Thoracic aorta (tissue), 2 donors: ENCODE data around the gene OSR1. TPM values are rescaled to one million over a fixed set of nuclear protein-coding genes. Genes with fewer than 3 reads are reported as not detected.
A peak's percentile ranks its signal among the peaks of the same experiment; 100 is the strongest.

Experiments
- ATAC-seq: fragments of 150-250 bp; one replicate; pipeline ENCODE4 v1.8.0; 2017; ENCODE audit warnings: low read depth; ENCODE audit not compliant: insufficient number of reproducible peaks, low FRiP score
- DNase-seq: peaks from one replicate; pipeline ENCODE4 v3.0.0-alpha.2; 2020; ENCODE audit warnings: low spot score
- H3K27ac ChIP-seq, 2 donors: fragments of 200-600 bp; sonication (generic); 1 replicate in 1 of 2; 2 replicates in 1 of 2; pipeline ENCODE4 v1.5.1; 2016; ENCODE audit warnings: mild to moderate bottlenecking in 2 of 2, moderate library complexity in 2 of 2
- H3K27me3 ChIP-seq: fragments of 200-600 bp; sonication (generic); replicated peaks from 2 replicates; pipeline ENCODE4 v1.6.0; 2016; ENCODE audit warnings: mild to moderate bottlenecking; ENCODE audit not compliant: insufficient read depth
- H3K36me3 ChIP-seq: fragments of 200-600 bp; sonication (generic); one replicate; pipeline ENCODE4 v1.5.1; 2016
- H3K4me1 ChIP-seq, 2 donors: fragments of 200-600 bp; sonication (generic); 1 replicate in 1 of 2; 2 replicates in 1 of 2; pipeline versions ENCODE4 v1.5.1 to v1.6.0; 2016; ENCODE audit warnings: low read depth in 2 of 2, mild to moderate bottlenecking in 1 of 2; ENCODE audit not compliant: control insufficient read depth in 1 of 2
- H3K4me3 ChIP-seq: fragments of 200-600 bp; sonication (generic); 2 replicates; pipeline ENCODE4 v1.5.1; 2016; ENCODE audit warnings: mild to moderate bottlenecking
- H3K9me3 ChIP-seq: fragments of 200-600 bp; sonication (generic); 2 replicates; pipeline ENCODE4 v1.5.1; 2016
- CTCF ChIP-seq: fragments of 200-600 bp; sonication (generic); IDR thresholded peaks from one replicate; pipeline ENCODE4 v1.5.1; 2019; ENCODE audit warnings: antibody characterized with exemption
- total RNA-seq, 2 donors: library from RNA; depleted of rRNA; stranded (reverse); fragments of >200 nt; gene quantifications; one replicate each; pipeline versions ENCODE4 v1.1.0 to v1.2.3, GENCODE V29; 2016

The OSR1 gene
- total RNA-seq, 2 donors from 2014 or later = 90.7 to 180 TPM

- no peak for ATAC-seq
- Histone ChIP-seq H3K27me3 (no peaks in the 10 kb centered on the region), H3K9me3 (no peaks in the 10 kb centered on the region), H3K27ac (no peak overlapping the region), H3K36me3 (no peaks in the 10 kb centered on the region), H3K4me1 (peaks cover 0 to 7% of the 10 kb centered on the region in 2 donors), H3K4me3 (no peak overlapping the region)
- DNase-seq = no peak
- TF ChIP-seq CTCF = no peak
These were observed 10.3 kb upstream of the OSR1 start for GRCh38 chr2:19368760-19369159.

DNA sequence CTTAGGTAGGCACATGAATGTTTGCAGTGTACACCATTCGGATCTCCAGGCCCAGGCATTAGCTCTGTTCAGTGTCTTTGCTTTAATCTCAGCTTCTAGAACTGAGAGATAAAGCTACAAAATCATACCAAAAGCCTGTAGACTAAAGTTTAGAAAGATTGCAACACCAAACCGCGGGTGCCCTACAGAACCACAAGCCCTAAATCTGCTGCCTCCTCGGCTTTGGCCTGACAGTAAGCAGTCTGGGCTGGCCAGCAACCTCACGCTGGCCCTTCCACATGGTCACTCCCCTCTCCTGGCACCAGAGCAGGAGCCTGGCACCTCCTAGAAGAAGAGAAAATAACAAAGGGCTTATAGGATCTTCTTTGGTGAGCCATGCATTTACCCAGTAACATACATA is 8.9 kb upstream of the OSR1 start:
- Histone ChIP-seq H3K9me3 (no peaks in the 10 kb centered on the region), H3K4me1 (peaks cover 0 to 13% of the 10 kb centered on the region in 2 donors), H3K27ac (no peak overlapping the region), H3K27me3 (no peaks in the 10 kb centered on the region), H3K36me3 (no peaks in the 10 kb centered on the region), H3K4me3 (no peak overlapping the region)
- no peak for TF ChIP-seq CTCF
- no peak for DNase-seq
- ATAC-seq = no peak

- no peak for ATAC-seq
- no peaks in the 10 kb centered on the region for H3K27me3 ChIP-seq
These were observed 6.7 kb upstream of the OSR1 start for GRCh38 chr2:19365126-19365525.

GRCh38 chr2:19364014-19364413 is 5.6 kb upstream of the OSR1 start:
- DNase-seq (no peak), ATAC-seq (no peak)
- no peak for TF ChIP-seq CTCF
- peak overlapping the region; percentile 88 to 89 for H3K27ac ChIP-seq
- peaks cover 6 to 36% of the 10 kb centered on the region in 2 donors for H3K4me1 ChIP-seq
- H3K36me3 ChIP-seq = no peaks in the 10 kb centered on the region
- H3K9me3 ChIP-seq = no peaks in the 10 kb centered on the region
- H3K27me3 ChIP-seq = no peaks in the 10 kb centered on the region
- peak overlapping the region; percentile 86 for H3K4me3 ChIP-seq

More at GRCh38 chr2:19365126-19365525, 6.7 kb upstream of the OSR1 start:
- TF ChIP-seq CTCF = no peak
- H3K4me3 ChIP-seq = no peak overlapping the region
- no peak overlapping the region for H3K27ac ChIP-seq
- no peaks in the 10 kb centered on the region for H3K36me3 ChIP-seq
- H3K9me3 ChIP-seq = no peaks in the 10 kb centered on the region
- DNase-seq = no peak
- peaks cover 0 to 25% of the 10 kb centered on the region in 2 donors for H3K4me1 ChIP-seq

DNA sequence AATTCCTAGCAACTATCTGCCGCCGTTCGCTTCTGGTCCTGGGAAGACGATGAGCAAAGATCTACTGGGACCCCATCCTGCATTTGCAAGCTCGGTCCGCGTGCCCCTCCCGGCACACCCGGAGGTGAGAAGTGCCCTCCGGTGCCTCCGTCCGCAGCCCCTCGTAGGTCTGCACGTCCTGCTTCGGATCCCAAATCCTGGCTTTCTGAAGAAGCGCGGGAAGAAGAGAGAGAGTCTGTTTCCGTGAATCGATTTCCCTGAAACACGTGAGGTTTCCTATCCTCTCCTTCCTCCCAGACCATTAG is 5.0 kb upstream of the OSR1 start:
- Histone ChIP-seq H3K4me3 (peak overlapping the region; percentile 86), H3K27me3 (no peaks in the 10 kb centered on the region), H3K9me3 (no peaks in the 10 kb centered on the region), H3K4me1 (peaks cover 6 to 39% of the 10 kb centered on the region in 2 donors), H3K36me3 (no peaks in the 10 kb centered on the region), H3K27ac (peak overlapping the region; percentile 88 to 89)
- DNase-seq = no peak
- TF ChIP-seq CTCF = no peak
- ATAC-seq = no peak
